Lower leg skin (tissue), 3 donors: Measurements from ENCODE around the gene RASSF5.

ENCODE experiments used
- CTCF ChIP-seq, 3 donors: fragments of 450-650 bp; IDR thresholded peaks; one replicate each; pipeline ENCODE4 v1.5.1; 2016; ENCODE audit warnings: antibody characterized with exemption in 3 of 3, mild to moderate bottlenecking in 3 of 3, moderate library complexity in 2 of 3
- POLR2A ChIP-seq, 2 donors: fragments of 450-650 bp; IDR thresholded peaks; one replicate each; pipeline ENCODE4 v1.6.1; 2016 to 2017; ENCODE audit warnings: antibody characterized with exemption in 2 of 2, mild to moderate bottlenecking in 1 of 2, moderate library complexity in 1 of 2

GRCh38 chr1:206472886-206473285 is 34.4 kb upstream of the RASSF5 start:
- TF ChIP-seq CTCF (IDR thresholded peaks at IDR 0.05), result no peak
- no peak for TF ChIP-seq POLR2A (IDR thresholded peaks at IDR 0.05)
